Natural killer cell (primary cell): ENCODE measurements around the gene CHD3. TPM values are rescaled to one million over a fixed set of nuclear protein-coding genes. Genes with fewer than 3 reads are reported as not detected.
"Not testable (repeated sequence)": the region's sequence is repeated elsewhere in the genome, so short reads cannot be mapped to it uniquely, and the experiment has no call there.

Source experiments
- ATAC-seq, 3 donors: fragments of 150-1000 bp in 2 of 3; fragments of 200-7000 bp in 1 of 3; cut with Tn5 transposase; 1 replicate in 1 of 3; 2 replicates in 2 of 3; pipeline ENCODE4 v1.10.0; 2021; ENCODE audit warnings: mild to moderate bottlenecking in 2 of 3, moderate library complexity in 2 of 3
- DNase-seq, 2 donors: peaks; one replicate each; pipeline versions ENCODE4 v3.0.0 to v3.0.0-alpha.2; 2013 to 2021; ENCODE audit warnings: mixed read lengths in 1 of 2
- H3K27ac ChIP-seq: one replicate; pipeline ENCODE4 v1.5.1; 2013; ENCODE audit warnings: mild to moderate bottlenecking, low read length
- H3K27me3 ChIP-seq: one replicate; pipeline ENCODE4 v1.6.1; 2013; ENCODE audit warnings: low read length; ENCODE audit not compliant: control insufficient read depth, insufficient read depth
- H3K36me3 ChIP-seq: one replicate; pipeline ENCODE4 v1.6.1; 2013; ENCODE audit warnings: low read length; ENCODE audit not compliant: control insufficient read depth, insufficient read depth
- H3K4me1 ChIP-seq: one replicate; pipeline ENCODE4 v1.6.1; 2013; ENCODE audit warnings: low read length; ENCODE audit not compliant: control insufficient read depth, insufficient read depth
- H3K4me3 ChIP-seq: one replicate; pipeline ENCODE4 v1.5.1; 2013; ENCODE audit warnings: low read length
- H3K9me3 ChIP-seq: one replicate; pipeline ENCODE4 v1.6.1; 2013; ENCODE audit warnings: low read length; ENCODE audit not compliant: control insufficient read depth, insufficient read depth
- H3K27ac Mint-ChIP-seq, 2 donors: one replicate each; pipeline ENCODE4 v1.8.0; 2022; ENCODE audit warnings: mild to moderate bottlenecking in 2 of 2, mixed read lengths in 2 of 2, moderate library complexity in 1 of 2
- H3K27me3 Mint-ChIP-seq, 2 donors: one replicate each; pipeline ENCODE4 v1.8.0; 2022; ENCODE audit warnings: low read depth in 2 of 2, mixed read lengths in 2 of 2
- H3K36me3 Mint-ChIP-seq: one replicate; pipeline ENCODE4 v1.8.0; 2022; ENCODE audit warnings: mixed read lengths
- H3K4me1 Mint-ChIP-seq, 2 donors: one replicate each; pipeline ENCODE4 v1.8.0; 2022; ENCODE audit warnings: mixed read lengths in 2 of 2
- H3K4me3 Mint-ChIP-seq: one replicate; pipeline ENCODE4 v1.8.0; 2022; ENCODE audit warnings: mild to moderate bottlenecking, moderate library complexity, mixed read lengths
- H3K9me3 Mint-ChIP-seq, 2 donors: one replicate each; pipeline ENCODE4 v1.8.0; 2022; ENCODE audit warnings: mixed read lengths in 2 of 2
- CTCF ChIP-seq: fragments of 200-600 bp; IDR thresholded peaks from one replicate; pipeline ENCODE4 v1.8.0; 2022; ENCODE audit warnings: antibody characterized with exemption
- WGBS: methylation state at CpG from one replicate; pipeline ENCODE4 v1.1.7; 2013; ENCODE audit warnings: missing lambda C conversion rate; ENCODE audit not compliant: insufficient coverage; 5-methylcytosine and 5-hydroxymethylcytosine counted together
- intact Hi-C: fragments of 100-400 bp; cut with micrococcal nuclease; formaldehyde crosslinking; loops from one replicate; pipeline ENCODE4 v1.14.2; 2022
- total RNA-seq, 4 donors: library from RNA; stranded (reverse); fragments of 120-200 nt in 1 of 4; gene quantifications; one replicate each; pipeline versions ENCODE4 v1.2.3 to v1.2.4, GENCODE V29; 2013 to 2022

CHD3 gene
- total RNA-seq, 3 donors from 2014 or later (not counting 1 experiment from before 2014, with no cell fraction given): 215 to 275 (median 218) TPM

GRCh38 chr17:7859028-7859427 lies 29.6 kb upstream of the CHD3 start:
- H3K27ac ChIP-seq: no peak overlapping the region
- ATAC-seq (no peak), DNase-seq (no peak)
- H3K4me1 ChIP-seq: peaks cover 27% of the 10 kb centered on the region
- H3K9me3 ChIP-seq: no peaks in the 10 kb centered on the region
- intact Hi-C loops: loop anchor here (5.0 to 10.0 kb wide), 2 partner anchors 114 to 172 kb away; partner anchors contain the start of genes TP53 and WRAP53
- no peak for TF ChIP-seq CTCF
- no peaks in the 10 kb centered on the region for H3K27me3 ChIP-seq
- H3K36me3 Mint-ChIP-seq: no peaks in the 10 kb centered on the region
- no peaks in the 10 kb centered on the region for H3K27me3 Mint-ChIP-seq
- H3K4me1 Mint-ChIP-seq: peaks cover 6 to 9% of the 10 kb centered on the region in 2 donors
- no peak overlapping the region for H3K4me3 ChIP-seq
- no peak overlapping the region for H3K4me3 Mint-ChIP-seq
- WGBS: 94% methylated on average over 5 of the region's 8 CpGs
- H3K36me3 ChIP-seq: peaks cover 2% of the 10 kb centered on the region
- H3K9me3 Mint-ChIP-seq: no peaks in the 10 kb centered on the region
- no peak overlapping the region for H3K27ac Mint-ChIP-seq

GRCh38 chr17:7862692-7863437 lies 25.7 kb upstream of the CHD3 start:
- Histone ChIP-seq H3K4me1 (peaks cover 18% of the 10 kb centered on the region), H3K9me3 (no peaks in the 10 kb centered on the region), H3K27ac (no peak overlapping the region), H3K27me3 (no peaks in the 10 kb centered on the region), H3K4me3 (no peak overlapping the region), H3K36me3 (peaks cover 2% of the 10 kb centered on the region)
- intact Hi-C loops: loop anchor here (1.0 to 5.0 kb wide), 3 partner anchors 49 to 194 kb away; no protein-coding TSS in a partner anchor
- ATAC-seq: no peak
- peak; percentile 84 for TF ChIP-seq CTCF
- 55% methylated on average over 2 of the region's 3 CpGs for WGBS
- DNase-seq: peak; percentile 25 to 76
- H3K36me3 Mint-ChIP-seq: no peaks in the 10 kb centered on the region
- H3K4me1 Mint-ChIP-seq: peaks cover 20 to 23% of the 10 kb centered on the region in 2 donors
- H3K9me3 Mint-ChIP-seq: no peaks in the 10 kb centered on the region
- no peak overlapping the region for H3K27ac Mint-ChIP-seq
- no peaks in the 10 kb centered on the region for H3K27me3 Mint-ChIP-seq
- H3K4me3 Mint-ChIP-seq: no peak overlapping the region

- not testable (repeated sequence) for H3K36me3 Mint-ChIP-seq, H3K27ac Mint-ChIP-seq, H3K36me3 ChIP-seq, H3K27me3 Mint-ChIP-seq, H3K4me3 Mint-ChIP-seq, ATAC-seq, DNase-seq, H3K27me3 ChIP-seq, H3K9me3 Mint-ChIP-seq, H3K27ac ChIP-seq, H3K4me3 ChIP-seq, H3K9me3 ChIP-seq
- intact Hi-C loops: loop anchor here (5.0 kb wide), 1 partner anchor 48 kb away; no protein-coding TSS in a partner anchor
- WGBS: 78% methylated on average over 5 of the region's 5 CpGs
- H3K4me1 ChIP-seq: peaks cover 14% of the 10 kb centered on the region
- H3K4me1 Mint-ChIP-seq: peaks cover 33 to 36% of the 10 kb centered on the region in 2 donors
Measured at GRCh38 chr17:7864384-7864783, 24.2 kb upstream of the CHD3 start.

GRCh38 chr17:7864995-7865650 lies 23.5 kb upstream of the CHD3 start:
- Mint-ChIP-seq H3K36me3 (no peaks in the 10 kb centered on the region), H3K4me1 (peaks cover 33 to 36% of the 10 kb centered on the region in 2 donors), H3K9me3 (no peaks in the 10 kb centered on the region), H3K27ac (no peak overlapping the region), H3K4me3 (no peak overlapping the region), H3K27me3 (no peaks in the 10 kb centered on the region)
- Histone ChIP-seq H3K27ac (no peak overlapping the region), H3K4me1 (peaks cover 14% of the 10 kb centered on the region), H3K27me3 (no peaks in the 10 kb centered on the region), H3K36me3 (no peaks in the 10 kb centered on the region), H3K4me3 (no peak overlapping the region), H3K9me3 (no peaks in the 10 kb centered on the region)
- 100% methylated on average over 2 of the region's 5 CpGs for WGBS
- ATAC-seq (no peak), DNase-seq (peak in 1 of 2 donors; percentile 6)
- no peak for TF ChIP-seq CTCF
- intact Hi-C loops: loop anchor here (5.0 kb wide), 1 partner anchor 47 kb away; no protein-coding TSS in a partner anchor
